ENCODE measurements around the gene POU2AF2.

Gene POU2AF2

DNA sequence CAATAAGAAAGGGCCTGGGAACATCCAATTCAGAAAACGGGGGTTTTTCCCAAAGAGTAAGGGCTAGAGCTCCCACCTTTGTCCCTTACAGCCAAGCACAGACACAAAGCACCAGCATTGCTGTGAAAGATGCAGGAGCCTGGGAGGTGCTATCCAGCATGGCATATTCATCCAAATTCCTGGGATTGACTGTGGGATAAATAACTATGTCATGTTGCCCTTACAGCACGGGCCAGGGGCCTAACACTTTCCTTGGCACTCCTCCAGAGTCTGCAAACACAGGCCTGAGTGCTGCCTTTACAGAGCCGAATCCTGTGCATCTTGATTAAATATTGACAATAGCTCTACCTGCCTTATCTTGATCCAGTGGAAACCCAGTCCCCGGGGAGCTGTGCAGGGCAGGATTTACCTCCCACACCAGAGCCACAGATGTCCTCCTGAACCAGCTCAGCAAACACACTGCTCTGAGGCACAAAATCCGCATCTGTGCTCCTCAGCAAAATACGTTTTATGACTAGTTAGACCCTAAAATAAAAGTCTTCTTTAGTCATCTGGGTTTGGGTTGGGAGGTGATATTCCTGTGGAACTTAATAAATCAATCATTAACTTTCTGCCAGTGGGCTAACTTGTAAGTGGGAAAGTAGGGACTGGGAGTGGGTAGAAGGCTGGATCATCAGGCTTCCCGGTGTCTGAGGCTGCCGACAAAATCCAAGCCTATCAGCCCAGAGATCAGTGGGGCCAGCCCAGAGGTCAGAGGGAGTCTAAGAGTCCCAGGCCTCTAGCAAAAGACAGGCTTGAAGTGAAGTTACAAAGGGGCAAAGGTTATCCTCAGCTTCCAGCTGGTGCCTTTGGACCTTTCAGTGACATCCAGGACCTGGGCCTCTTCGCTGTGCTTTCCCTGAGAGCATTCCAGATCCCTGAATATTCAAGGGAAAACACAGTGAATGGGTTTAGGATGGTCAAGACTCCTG, 89.3 kb downstream of the POU2AF2 start:
- peak; percentile 92 to 96 for DNase-seq

GRCh38 chr11:111335549-111335948, 90.0 kb downstream of the POU2AF2 start:
- no peak for DNase-seq

Measured in NCI-H2081 (cell line).